Endothelial cell of umbilical vein (primary cell): ENCODE measurements around the gene USP19.

ENCODE experiments used
- EZH2 ChIP-seq: IDR thresholded peaks from 2 replicates; pipeline ENCODE4 v1.6.1; 2012; ENCODE audit warnings: borderline replicate concordance, low read depth, mild to moderate bottlenecking, moderate library complexity, low read length, inconsistent platforms; ENCODE audit not compliant: severe bottlenecking
- JUN ChIP-seq: IDR thresholded peaks from 2 replicates; pipeline ENCODE4 v1.6.1; 2011; ENCODE audit warnings: borderline replicate concordance, low read depth; ENCODE audit not compliant: insufficient read length, insufficient read depth
- MYC ChIP-seq: IDR thresholded peaks from one replicate; pipeline ENCODE4 v1.6.1; 2011; ENCODE audit warnings: mild to moderate bottlenecking, low read depth, low read length
- POLR2A ChIP-seq: IDR thresholded peaks from 2 replicates; pipeline ENCODE4 v1.6.1; 2012; ENCODE audit warnings: low read depth, mild to moderate bottlenecking, control low read depth, low read length
- TF ChIP-seq, protein P1 (sequence below), 2 donors: IDR thresholded peaks; 1 replicate in 1 of 2; 2 replicates in 1 of 2; pipeline ENCODE4 v1.5.1; 2011; ENCODE audit warnings: low read length in 2 of 2, mild to moderate bottlenecking in 2 of 2, moderate library complexity in 2 of 2, control low read depth in 1 of 2, inconsistent platforms in 1 of 2, low read depth in 1 of 2; ENCODE audit not compliant: insufficient read depth in 1 of 2; ENCODE audit errors: extremely low read depth in 1 of 2

DNA sequence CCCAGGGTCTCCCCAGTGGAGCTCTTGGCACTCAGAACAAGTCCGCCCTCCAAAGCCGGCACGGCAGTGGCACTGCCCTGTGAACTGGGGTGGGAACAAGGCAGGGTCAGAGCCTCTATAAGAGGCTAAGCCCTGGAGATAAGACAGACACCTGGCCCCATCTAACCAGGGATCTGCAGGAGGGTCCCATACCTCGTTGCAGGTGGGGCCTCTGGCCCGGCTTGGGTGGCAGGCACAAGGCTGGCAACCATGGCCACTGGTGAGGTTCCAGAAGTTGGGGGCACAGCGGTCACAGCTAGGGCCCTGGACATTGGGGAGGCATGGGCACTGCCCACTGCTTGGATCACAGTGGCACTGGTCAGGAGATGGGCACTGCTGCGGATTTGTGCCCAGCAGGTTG, 3.6 kb upstream of the USP19 start:
- TF ChIP-seq, protein P1, sequence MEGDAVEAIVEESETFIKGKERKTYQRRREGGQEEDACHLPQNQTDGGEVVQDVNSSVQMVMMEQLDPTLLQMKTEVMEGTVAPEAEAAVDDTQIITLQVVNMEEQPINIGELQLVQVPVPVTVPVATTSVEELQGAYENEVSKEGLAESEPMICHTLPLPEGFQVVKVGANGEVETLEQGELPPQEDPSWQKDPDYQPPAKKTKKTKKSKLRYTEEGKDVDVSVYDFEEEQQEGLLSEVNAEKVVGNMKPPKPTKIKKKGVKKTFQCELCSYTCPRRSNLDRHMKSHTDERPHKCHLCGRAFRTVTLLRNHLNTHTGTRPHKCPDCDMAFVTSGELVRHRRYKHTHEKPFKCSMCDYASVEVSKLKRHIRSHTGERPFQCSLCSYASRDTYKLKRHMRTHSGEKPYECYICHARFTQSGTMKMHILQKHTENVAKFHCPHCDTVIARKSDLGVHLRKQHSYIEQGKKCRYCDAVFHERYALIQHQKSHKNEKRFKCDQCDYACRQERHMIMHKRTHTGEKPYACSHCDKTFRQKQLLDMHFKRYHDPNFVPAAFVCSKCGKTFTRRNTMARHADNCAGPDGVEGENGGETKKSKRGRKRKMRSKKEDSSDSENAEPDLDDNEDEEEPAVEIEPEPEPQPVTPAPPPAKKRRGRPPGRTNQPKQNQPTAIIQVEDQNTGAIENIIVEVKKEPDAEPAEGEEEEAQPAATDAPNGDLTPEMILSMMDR (IDR thresholded peaks at IDR 0.05; ENCODE audit: extremely low read depth in 1 of 2, insufficient read depth in 1 of 2, low read depth in 1 of 2, low read length in 2 of 2), result no peak
- TF ChIP-seq EZH2 (no peak), POLR2A (no peak), MYC (no peak), JUN (no peak)
